LNCAP (cell line): ENCODE results near the gene COL25A1.

ENCODE experiments used
- TF ChIP-seq, protein P1 (sequence below): fragments of 450-650 bp; IDR thresholded peaks from 2 replicates; pipeline ENCODE4 v1.5.1; 2017; ENCODE audit warnings: mild to moderate bottlenecking

Gene COL25A1

DNA sequence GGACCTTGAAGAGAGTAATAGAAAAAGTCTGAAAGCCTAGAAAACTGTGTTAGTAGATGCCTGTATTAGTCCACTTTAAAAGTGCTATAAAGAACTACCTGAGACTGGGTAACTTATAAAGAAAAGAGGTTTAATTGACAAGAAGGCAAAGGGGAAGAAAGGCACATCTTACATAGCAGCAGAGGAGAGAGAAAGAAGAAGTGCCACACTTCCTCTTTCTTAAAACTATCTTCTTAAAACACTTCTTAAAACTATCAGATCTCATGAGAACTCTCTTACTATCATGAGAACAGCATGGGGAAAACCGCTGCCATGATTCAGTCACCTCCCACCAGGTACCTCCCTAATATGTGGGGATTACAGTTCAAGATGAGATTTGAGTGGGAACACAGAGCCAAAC, 18.8 kb upstream of the COL25A1 start:
- TF ChIP-seq, protein P1, sequence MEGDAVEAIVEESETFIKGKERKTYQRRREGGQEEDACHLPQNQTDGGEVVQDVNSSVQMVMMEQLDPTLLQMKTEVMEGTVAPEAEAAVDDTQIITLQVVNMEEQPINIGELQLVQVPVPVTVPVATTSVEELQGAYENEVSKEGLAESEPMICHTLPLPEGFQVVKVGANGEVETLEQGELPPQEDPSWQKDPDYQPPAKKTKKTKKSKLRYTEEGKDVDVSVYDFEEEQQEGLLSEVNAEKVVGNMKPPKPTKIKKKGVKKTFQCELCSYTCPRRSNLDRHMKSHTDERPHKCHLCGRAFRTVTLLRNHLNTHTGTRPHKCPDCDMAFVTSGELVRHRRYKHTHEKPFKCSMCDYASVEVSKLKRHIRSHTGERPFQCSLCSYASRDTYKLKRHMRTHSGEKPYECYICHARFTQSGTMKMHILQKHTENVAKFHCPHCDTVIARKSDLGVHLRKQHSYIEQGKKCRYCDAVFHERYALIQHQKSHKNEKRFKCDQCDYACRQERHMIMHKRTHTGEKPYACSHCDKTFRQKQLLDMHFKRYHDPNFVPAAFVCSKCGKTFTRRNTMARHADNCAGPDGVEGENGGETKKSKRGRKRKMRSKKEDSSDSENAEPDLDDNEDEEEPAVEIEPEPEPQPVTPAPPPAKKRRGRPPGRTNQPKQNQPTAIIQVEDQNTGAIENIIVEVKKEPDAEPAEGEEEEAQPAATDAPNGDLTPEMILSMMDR: no peak

DNA sequence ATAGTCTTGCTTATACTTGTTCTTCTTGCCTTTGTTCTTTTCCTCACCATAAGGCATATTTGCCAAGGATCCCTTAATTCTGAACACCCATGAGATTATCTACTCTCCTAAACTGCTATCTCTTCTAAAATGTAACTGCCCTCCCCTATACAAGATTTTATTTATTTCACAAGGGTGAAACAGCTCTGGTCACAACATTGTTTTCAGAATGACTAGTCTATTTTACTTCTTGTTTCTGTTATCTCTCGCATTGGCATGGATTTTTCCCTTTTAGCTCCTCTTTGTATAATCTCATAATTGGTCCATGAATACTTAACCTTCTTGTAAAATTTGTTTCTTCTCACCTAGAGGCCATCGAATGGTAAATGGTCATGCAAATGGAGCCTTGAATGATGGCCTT, 17.2 kb upstream of the COL25A1 start:
- TF ChIP-seq, protein P1: no peak

DNA sequence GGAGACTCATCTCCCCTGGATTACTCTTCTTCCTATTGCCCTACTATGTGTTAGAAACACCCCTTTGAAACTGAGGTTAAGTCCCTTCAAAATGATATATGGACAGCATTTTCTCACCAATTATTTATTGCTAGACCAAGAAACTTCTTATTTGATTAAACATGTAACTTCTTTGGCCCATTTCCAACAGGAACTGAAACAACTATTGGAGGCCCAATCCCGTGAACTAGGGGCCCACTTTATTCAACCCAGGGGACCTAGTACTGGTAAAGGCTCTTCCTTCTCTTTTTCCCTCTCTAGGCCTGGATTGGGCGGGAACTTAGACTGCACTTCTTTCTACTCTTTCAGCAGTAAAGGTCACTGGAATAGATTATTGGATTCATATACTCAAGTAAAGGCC, 16.7 kb upstream of the COL25A1 start:
- TF ChIP-seq, protein P1: no peak

DNA sequence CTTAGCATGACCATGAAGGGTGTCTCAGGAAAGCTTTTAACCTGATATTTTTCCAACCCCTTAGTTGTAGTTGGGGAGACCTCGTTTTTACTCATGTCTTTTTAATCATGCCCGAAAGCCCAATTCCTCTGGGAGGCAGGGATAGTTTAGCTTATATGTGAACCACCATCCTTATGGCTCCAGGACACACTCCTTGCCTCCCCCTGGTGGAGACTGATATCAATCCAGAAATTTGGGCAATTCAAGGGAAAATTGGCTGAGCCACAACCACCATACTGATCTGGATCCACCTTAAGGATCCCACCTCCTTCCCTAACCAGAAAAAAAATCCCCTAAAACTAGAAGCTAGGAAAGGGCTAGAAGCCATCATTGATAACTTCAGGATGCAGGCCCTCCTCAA, 13.4 kb upstream of the COL25A1 start:
- TF ChIP-seq, protein P1: no peak; the same call in 1 of the 2 replicates

DNA sequence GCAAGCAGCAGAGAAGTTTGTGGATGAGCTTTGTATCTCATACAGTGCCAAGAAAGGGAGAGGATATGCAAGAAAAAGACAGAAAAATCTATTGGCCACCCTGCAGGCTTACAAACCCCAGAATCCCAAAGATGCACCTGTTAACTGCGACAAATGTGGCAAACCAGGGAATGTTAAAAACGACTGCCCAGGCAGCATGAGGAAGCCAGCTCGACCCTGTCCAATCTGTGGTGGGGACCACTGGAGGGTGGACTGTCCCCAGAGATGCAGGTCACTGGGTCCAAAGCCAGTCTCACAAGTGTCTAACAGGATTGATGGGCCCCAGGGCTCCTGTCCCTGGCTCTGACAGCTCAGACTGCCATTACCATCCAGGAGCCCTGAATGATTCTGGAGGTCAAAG, 12.9 kb upstream of the COL25A1 start:
- TF ChIP-seq, protein P1: no peak

DNA sequence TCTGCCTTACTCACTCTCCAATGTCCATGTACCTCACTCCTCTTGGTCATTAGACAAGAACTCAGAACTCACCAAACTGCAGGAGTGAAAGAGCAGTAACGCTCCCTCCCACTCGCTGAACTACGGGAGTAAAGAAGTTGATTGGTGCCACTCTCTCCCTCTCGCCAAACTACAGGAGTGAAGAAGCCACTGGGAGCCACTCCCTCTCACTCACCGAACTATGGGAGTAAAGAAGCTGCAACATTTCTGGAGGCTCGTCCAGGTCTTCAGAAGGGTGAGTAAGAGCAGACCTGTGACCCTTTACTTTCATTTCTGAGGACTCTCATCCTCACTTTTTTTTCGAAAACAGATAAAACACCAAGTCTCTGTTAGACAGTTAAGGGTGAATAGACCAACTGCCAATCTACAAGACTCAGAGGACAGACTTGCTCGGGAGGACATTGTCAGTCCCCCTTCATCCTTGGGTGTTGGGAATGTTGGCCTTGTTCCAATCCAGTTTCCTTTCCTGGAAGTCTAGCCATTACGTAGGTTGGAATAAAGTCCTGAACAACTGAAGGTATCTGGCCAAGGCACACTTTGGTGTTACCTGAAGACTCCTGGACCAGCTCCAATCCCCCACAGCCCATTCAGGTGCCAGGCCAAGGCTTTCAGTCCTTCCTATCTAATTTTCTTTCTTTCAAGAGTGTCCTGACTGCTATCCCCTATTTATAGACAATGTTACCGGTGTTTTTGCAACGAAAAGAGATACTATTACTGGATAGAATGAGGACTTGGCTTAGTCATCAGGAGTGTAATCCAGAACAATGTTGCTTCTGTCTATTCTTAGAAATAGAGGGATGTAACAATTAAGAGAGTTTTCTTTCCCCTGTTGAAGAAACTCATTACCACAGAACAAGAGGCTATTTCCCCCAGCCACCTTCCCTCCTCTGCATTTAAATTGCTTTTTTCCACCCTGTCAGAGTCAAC, 11.0 kb upstream of the COL25A1 start:
- TF ChIP-seq, protein P1: no peak

DNA sequence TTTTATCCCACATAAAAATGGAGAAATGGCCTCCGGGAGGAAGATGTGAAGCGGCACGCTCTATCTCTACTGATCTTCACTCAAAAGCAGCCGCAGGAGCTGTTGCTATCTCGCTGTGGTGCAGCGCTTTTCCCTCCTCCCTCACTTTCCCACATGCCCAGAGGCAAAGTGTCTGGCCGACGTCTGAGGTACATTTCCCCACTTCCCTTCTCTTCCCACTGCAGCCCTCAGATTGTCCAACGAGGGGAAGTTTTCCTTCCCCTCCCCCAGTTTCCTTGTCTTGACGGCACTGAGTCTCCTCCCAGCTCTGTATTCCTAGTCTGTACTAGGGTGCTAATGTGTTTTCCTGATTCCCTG, 660 bp upstream of the COL25A1 start:
- TF ChIP-seq, protein P1: no peak
